Heart left ventricle (tissue), 16 donors: ENCODE data around the gene ERBB4. TPM values are rescaled to one million over a fixed set of nuclear protein-coding genes. Genes with fewer than 3 reads are reported as not detected.

Experiments used
- ATAC-seq, 4 donors: fragments of 200-7000 bp; cut with Tn5 transposase; one replicate each; pipeline ENCODE4 v1.9.1; 2020 to 2022; ENCODE audit warnings: moderate library complexity in 4 of 4, mild to moderate bottlenecking in 3 of 4, moderate number of reproducible peaks in 1 of 4
- DNase-seq, 5 donors: peaks; one replicate each; pipeline ENCODE4 v3.0.0-alpha.2; 2020
- H3K27ac ChIP-seq, 12 donors: fragments of 200-600 bp; sonication (generic) in 4 of 12; one replicate each; pipeline versions ENCODE4 v1.5.0 to v1.8.0; 2016 to 2022; ENCODE audit warnings: mild to moderate bottlenecking in 2 of 12
- H3K27me3 ChIP-seq, 9 donors: fragments of 200-600 bp; sonication (generic) in 2 of 9; one replicate each; pipeline versions ENCODE4 v1.5.1 to v1.8.0; 2016 to 2022; ENCODE audit warnings: mild to moderate bottlenecking in 3 of 9
- H3K36me3 ChIP-seq, 9 donors: fragments of 200-600 bp; sonication (generic) in 2 of 9; one replicate each; pipeline versions ENCODE4 v1.5.0 to v1.8.0; 2018 to 2022; ENCODE audit warnings: mild to moderate bottlenecking in 2 of 9
- H3K4me1 ChIP-seq, 12 donors: fragments of 200-600 bp; sonication (generic) in 4 of 12; one replicate each; pipeline versions ENCODE4 v1.5.0 to v1.8.0; 2016 to 2022; ENCODE audit warnings: mild to moderate bottlenecking in 3 of 12
- H3K4me3 ChIP-seq, 12 donors: fragments of 200-600 bp; sonication (generic) in 4 of 12; one replicate each; pipeline versions ENCODE4 v1.5.0 to v1.8.0; 2017 to 2022; ENCODE audit warnings: mild to moderate bottlenecking in 9 of 12, moderate library complexity in 4 of 12
- H3K9me3 ChIP-seq, 12 donors: fragments of 200-600 bp; sonication (generic) in 4 of 12; one replicate each; pipeline versions ENCODE4 v1.5.0 to v1.8.0; 2016 to 2022; ENCODE audit warnings: mild to moderate bottlenecking in 1 of 12
- POLR2A ChIP-seq, 2 donors: fragments of 450-650 bp; IDR thresholded peaks; one replicate each; pipeline ENCODE4 v1.6.1; 2017; ENCODE audit warnings: antibody characterized with exemption in 2 of 2, mild to moderate bottlenecking in 2 of 2, moderate library complexity in 2 of 2
- WGBS, 4 donors: extraction: QIAGEN DNeasy Blood & Tissue Kit in 2 of 4; methylation state at CpG; one replicate each; pipeline versions ENCODE4 v1.1.5 to v1.1.7; 2013 to 2018; 5-methylcytosine and 5-hydroxymethylcytosine counted together
- intact Hi-C, 10 donors: fragments of 100-400 bp; cut with DNase I; formaldehyde crosslinking; loops; one replicate each; pipeline versions ENCODE4 v1.11.1 to v1.14.2; 2022
- polyA plus RNA-seq, 2 donors: library from polyadenylated mRNA; stranded (reverse); fragments of 200-250 nt; gene quantifications; one replicate each; pipeline ENCODE4 v1.2.3, GENCODE V29; 2013
- total RNA-seq, 9 donors: library from RNA; depleted of rRNA in 2 of 9; stranded (reverse); fragments of >200 nt in 2 of 9; fragmentation: NEBNext Ultra II Directional in 3 of 9; extraction: Animal tissue kit (Norgen Biotek cat#: 25700) in 3 of 9; gene quantifications; one replicate each; pipeline versions ENCODE4 v1.1.0 to v1.2.4, GENCODE V29; 2016 to 2023
- TF ChIP-seq, protein P1 (sequence below), 12 donors: fragments of 200-600 bp; sonication (generic) in 4 of 12; IDR thresholded peaks; one replicate each; pipeline versions ENCODE4 v1.5.0 to v1.8.0; 2018 to 2022; ENCODE audit warnings: antibody characterized with exemption in 12 of 12, mild to moderate bottlenecking in 5 of 12
- donor health status: ischemic (EF 13 %, LVEDD 7.1; RV severe dilation, severe dysfunction).
- donor health status: healthy with polysubstance abuse.
- donor health status: DM: no; HTN: yes; CAD: no.
- donor health status: DM: no; HTN: no; CAD: no.
- donor health status: ischemic (EF 25% LVEDD 6.9; RV normal size, moderate dysfunction).
- donor health status: ischemic (EF 25% LVEDD 5.7; RV mildly dilated, moderate dysfunction).
- donor health status: healthy.
- donor health status: DM: yes; HTN: yes; CAD: no.
- donor health status: ischemic (EF 35%, LVEDD 5.7; RV mildly dilated, moderate dysfunction).
- donor health status: nonischemic (EF 11% LVEDD 7.7; RV severe dilation, severe dysfunction).
- donor health status: DM: yes; HTN: yes; CAD: no.
- donor health status: PGD.
- donor health status: ischemic (EF 29% LVEDD 5.4; RV normal size, mild dysfunction).
- donor health status: nonischemic (EF 23%, LVEDD 6.1; RV moderate dilation, normal function).

The ERBB4 gene
- total and polyA plus RNA-seq, 11 donors, result 1.3 to 29.5 (median 11.7) TPM

DNA sequence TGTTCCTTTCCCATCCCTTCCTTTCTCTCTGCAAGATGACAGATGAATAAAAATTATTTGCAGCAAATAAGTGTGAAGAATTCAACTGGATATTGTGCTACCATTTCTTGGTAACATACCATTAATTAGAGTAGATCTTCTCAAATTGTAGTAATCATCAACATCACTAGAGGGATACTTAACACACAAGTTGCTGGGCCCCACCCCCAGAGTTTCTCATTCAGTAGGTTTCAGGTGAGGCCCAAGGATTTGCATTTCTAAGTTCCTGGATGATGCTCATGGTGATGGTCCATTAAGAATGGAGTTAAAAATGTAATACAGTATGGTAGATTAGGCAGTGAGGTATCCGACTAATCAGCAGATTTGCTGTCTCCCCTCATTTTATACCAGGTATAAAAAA, 594.0 kb downstream of the ERBB4 start:
- H3K9me3 ChIP-seq, result no peaks in the 10 kb centered on the region
- no peak overlapping the region for H3K27ac ChIP-seq
- TF ChIP-seq POLR2A (IDR thresholded peaks at IDR 0.05), result no peak
- TF ChIP-seq, protein P1, sequence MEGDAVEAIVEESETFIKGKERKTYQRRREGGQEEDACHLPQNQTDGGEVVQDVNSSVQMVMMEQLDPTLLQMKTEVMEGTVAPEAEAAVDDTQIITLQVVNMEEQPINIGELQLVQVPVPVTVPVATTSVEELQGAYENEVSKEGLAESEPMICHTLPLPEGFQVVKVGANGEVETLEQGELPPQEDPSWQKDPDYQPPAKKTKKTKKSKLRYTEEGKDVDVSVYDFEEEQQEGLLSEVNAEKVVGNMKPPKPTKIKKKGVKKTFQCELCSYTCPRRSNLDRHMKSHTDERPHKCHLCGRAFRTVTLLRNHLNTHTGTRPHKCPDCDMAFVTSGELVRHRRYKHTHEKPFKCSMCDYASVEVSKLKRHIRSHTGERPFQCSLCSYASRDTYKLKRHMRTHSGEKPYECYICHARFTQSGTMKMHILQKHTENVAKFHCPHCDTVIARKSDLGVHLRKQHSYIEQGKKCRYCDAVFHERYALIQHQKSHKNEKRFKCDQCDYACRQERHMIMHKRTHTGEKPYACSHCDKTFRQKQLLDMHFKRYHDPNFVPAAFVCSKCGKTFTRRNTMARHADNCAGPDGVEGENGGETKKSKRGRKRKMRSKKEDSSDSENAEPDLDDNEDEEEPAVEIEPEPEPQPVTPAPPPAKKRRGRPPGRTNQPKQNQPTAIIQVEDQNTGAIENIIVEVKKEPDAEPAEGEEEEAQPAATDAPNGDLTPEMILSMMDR (IDR thresholded peaks at IDR 0.05), result no peak
- H3K36me3 ChIP-seq, result no peaks in the 10 kb centered on the region
- intact Hi-C loops, result no loop called here
- H3K27me3 ChIP-seq, result no peaks in the 10 kb centered on the region
- DNase-seq (no peak), ATAC-seq (no peak)
- 48 to 94% (median 91%) methylated on average over 1 of the region's 1 CpG for WGBS, 4 donors
- no peak overlapping the region for H3K4me3 ChIP-seq
- H3K4me1 ChIP-seq, result no peaks in the 10 kb centered on the region

DNA sequence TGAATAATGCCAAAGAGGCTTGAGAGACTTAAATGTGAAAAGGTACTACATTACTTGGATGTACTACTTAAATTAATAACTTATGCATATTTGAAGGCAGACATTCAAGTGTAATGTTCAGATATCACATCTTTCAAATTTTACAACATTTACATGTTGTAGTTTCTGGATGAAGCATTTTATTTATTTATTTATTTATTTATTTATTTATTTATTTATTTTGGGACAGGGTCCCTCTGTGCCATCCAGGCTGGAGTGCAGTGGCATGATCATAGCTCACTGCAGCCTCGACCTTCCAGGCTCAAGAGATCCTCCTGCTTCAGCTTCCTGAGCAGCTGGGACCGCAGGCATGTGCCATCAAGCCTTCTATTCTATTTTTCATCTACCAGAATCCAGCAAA, 596.4 kb downstream of the ERBB4 start:
- H3K4me1 ChIP-seq, result no peaks in the 10 kb centered on the region
- WGBS, 4 donors, result 74 to 91% (median 82%) methylated on average over 2 of the region's 2 CpGs
- DNase-seq (no peak), ATAC-seq (no peak)
- H3K4me3 ChIP-seq, result no peak overlapping the region
- no peaks in the 10 kb centered on the region for H3K9me3 ChIP-seq
- H3K36me3 ChIP-seq, result no peaks in the 10 kb centered on the region
- intact Hi-C loops, result no loop called here
- no peak for TF ChIP-seq POLR2A (IDR thresholded peaks at IDR 0.05)
- TF ChIP-seq, protein P1 (IDR thresholded peaks at IDR 0.05), result no peak
- no peaks in the 10 kb centered on the region for H3K27me3 ChIP-seq
- no peak overlapping the region for H3K27ac ChIP-seq

DNA sequence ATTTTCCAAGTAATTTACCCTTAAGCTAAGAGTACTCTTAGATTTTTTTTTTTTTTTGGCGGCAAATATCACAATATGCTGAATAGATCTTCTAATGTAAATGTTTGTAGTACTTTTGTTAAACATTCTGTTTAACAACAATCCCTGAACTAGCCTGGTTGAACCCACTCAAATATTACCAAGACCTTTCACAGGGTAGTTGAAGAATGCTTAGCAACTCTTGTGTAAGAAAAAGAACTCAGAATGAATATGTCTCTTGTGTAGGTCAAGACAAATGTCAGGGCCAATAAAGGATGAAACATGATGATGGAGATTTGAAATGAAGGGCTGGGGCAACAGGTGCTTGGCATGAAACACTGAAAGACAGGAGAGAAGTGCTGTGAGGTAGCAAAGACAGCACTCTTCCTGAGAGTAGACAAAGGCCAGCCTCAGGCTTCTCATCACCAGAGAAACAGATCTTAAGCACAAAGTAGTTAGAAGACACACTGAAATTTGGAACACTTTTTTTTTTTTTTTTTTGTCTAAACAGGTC, 597.3 kb downstream of the ERBB4 start:
- Histone ChIP-seq H3K27me3 (no peaks in the 10 kb centered on the region), H3K4me1 (no peaks in the 10 kb centered on the region), H3K36me3 (no peaks in the 10 kb centered on the region), H3K9me3 (no peaks in the 10 kb centered on the region), H3K27ac (no peak overlapping the region), H3K4me3 (no peak overlapping the region)
- ATAC-seq (no peak), DNase-seq (no peak)
- TF ChIP-seq, protein P1 (IDR thresholded peaks at IDR 0.05), result no peak
- no peak for TF ChIP-seq POLR2A (IDR thresholded peaks at IDR 0.05)
- intact Hi-C loops, result no loop called here
- 88 to 93% (median 90%) methylated on average over 1 of the region's 1 CpG for WGBS, 4 donors

DNA sequence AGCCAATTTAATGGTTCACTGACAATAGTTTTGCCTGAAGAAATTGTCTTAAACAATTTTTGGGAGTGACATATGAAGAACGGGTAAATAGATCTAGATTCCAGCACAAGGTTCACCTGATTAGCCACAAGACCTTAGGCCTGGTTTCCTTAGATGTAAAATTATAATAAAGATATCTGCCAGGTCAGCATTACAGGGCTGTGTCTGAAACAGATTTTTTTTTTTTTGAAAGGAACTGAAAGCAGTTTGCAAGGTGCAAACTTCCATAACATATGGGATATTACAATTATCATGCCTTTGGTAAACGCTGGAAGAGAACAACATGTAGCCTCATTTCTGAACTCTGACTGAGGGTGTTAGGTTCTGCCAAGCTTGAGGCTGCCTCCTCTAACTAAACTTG, 599.4 kb downstream of the ERBB4 start:
- no peaks in the 10 kb centered on the region for H3K4me1 ChIP-seq
- H3K9me3 ChIP-seq, result no peaks in the 10 kb centered on the region
- H3K27me3 ChIP-seq, result no peaks in the 10 kb centered on the region
- ATAC-seq (no peak), DNase-seq (no peak)
- no peak overlapping the region for H3K27ac ChIP-seq
- intact Hi-C loops, result no loop called here
- 85 to 95% (median 87%) methylated on average over 2 of the region's 2 CpGs for WGBS, 4 donors
- TF ChIP-seq, protein P1 (IDR thresholded peaks at IDR 0.05), result no peak
- TF ChIP-seq POLR2A (IDR thresholded peaks at IDR 0.05), result no peak
- no peak overlapping the region for H3K4me3 ChIP-seq
- H3K36me3 ChIP-seq, result no peaks in the 10 kb centered on the region
